CD1c-positive myeloid dendritic cell (primary cell): ENCODE results near the gene CLCN4.

Source experiments
- DNase-seq: peaks from one replicate; pipeline ENCODE4 v3.0.0-alpha.2; 2016; ENCODE audit errors: extremely low spot score

Gene CLCN4

GRCh38 chrX:10166731-10167151, 10.0 kb downstream of the CLCN4 start:
- DNase-seq, result peak; percentile 79

- DNase-seq, result no peak
These were observed 10.8 kb downstream of the CLCN4 start for GRCh38 chrX:10167573-10167972.

GRCh38 chrX:10168226-10168625, 11.5 kb downstream of the CLCN4 start:
- peak; percentile 50 for DNase-seq

- DNase-seq, result no peak
These were observed 12.4 kb downstream of the CLCN4 start for GRCh38 chrX:10169175-10169574.

- peak; percentile 75 for DNase-seq
These were observed 14.5 kb downstream of the CLCN4 start for GRCh38 chrX:10171249-10171648.

GRCh38 chrX:10172877-10173276, 16.1 kb downstream of the CLCN4 start:
- DNase-seq, result no peak

GRCh38 chrX:10173331-10173900, 16.6 kb downstream of the CLCN4 start:
- no peak for DNase-seq

- no peak for DNase-seq
These were observed 17.3 kb downstream of the CLCN4 start for GRCh38 chrX:10174051-10174450.

- no peak for DNase-seq
These were observed 18.0 kb downstream of the CLCN4 start for GRCh38 chrX:10174810-10175209.

- DNase-seq, result no peak
These were observed 18.6 kb downstream of the CLCN4 start for GRCh38 chrX:10175319-10175871.

- DNase-seq, result peak; percentile 37
These were observed 19.6 kb downstream of the CLCN4 start for GRCh38 chrX:10176121-10177003.

GRCh38 chrX:10177004-10177396, 20.2 kb downstream of the CLCN4 start:
- no peak for DNase-seq

- no peak for DNase-seq
These were observed 20.8 kb downstream of the CLCN4 start for GRCh38 chrX:10177601-10178000.

GRCh38 chrX:10178866-10179463, 22.2 kb downstream of the CLCN4 start:
- DNase-seq, result no peak

GRCh38 chrX:10183760-10184159, 27.0 kb downstream of the CLCN4 start:
- no peak for DNase-seq

GRCh38 chrX:10184411-10184810, 27.6 kb downstream of the CLCN4 start:
- no peak for DNase-seq

- DNase-seq, result no peak
These were observed 29.6 kb downstream of the CLCN4 start for GRCh38 chrX:10186355-10186754.

GRCh38 chrX:10187421-10187820, 30.6 kb downstream of the CLCN4 start:
- no peak for DNase-seq

GRCh38 chrX:10189317-10190268, 32.8 kb downstream of the CLCN4 start:
- DNase-seq, result peak; percentile 77

- peak; percentile 69 for DNase-seq
These were observed 33.6 kb downstream of the CLCN4 start for GRCh38 chrX:10190367-10190766.

- DNase-seq, result no peak
These were observed 36.8 kb downstream of the CLCN4 start for GRCh38 chrX:10193587-10193986.
